SK-N-SH (cell line): ENCODE results near the gene CD163L1. TPM values are rescaled to one million over a fixed set of nuclear protein-coding genes. Genes with fewer than 3 reads are reported as not detected.
A peak's percentile ranks its signal among the peaks of the same experiment; 100 is the strongest.

Experiments used
- CTCF ChIA-PET: fragments of 300-600, 350-600 bp; formaldehyde crosslinking; extraction: SDS; loops from one replicate; lab custom pipeline; 2021; lab: Yijun Ruan, JAX
- POLR2A ChIA-PET: fragments of 350-600 bp; sonication (Branson Sonifier 250); formaldehyde crosslinking; extraction: SDS; loops from one replicate; lab custom pipeline; 2020; ENCODE audit warnings: antibody characterized with exemption, inconsistent platforms; lab: Yijun Ruan, JAX
- DNase-seq: peaks from one replicate; pipeline ENCODE4 v3.0.0; 2012
- H2AFZ ChIP-seq: fragments of 200-600 bp; sonication (generic); 2 replicates; pipeline ENCODE4 v1.8.1; 2016; ENCODE audit warnings: antibody characterized with exemption, mild to moderate bottlenecking, low read depth
- H3F3A ChIP-seq: fragments of 200-600 bp; sonication (generic); replicated peaks from 2 replicates; pipeline ENCODE3; 2016; ENCODE audit warnings: antibody characterized with exemption, mild to moderate bottlenecking; ENCODE audit not compliant: insufficient read depth
- H3K27ac ChIP-seq, 2 experiments: fragments of 200-500 bp in 1 of 2; fragments of 200-600 bp in 1 of 2; sonication (Bioruptor generic) in 1 of 2; sonication (generic), shearing (Covaris generic) in 1 of 2; 2 replicates each; pipeline versions ENCODE4 v1.5.1 to v1.6.1; 2014 to 2016; ENCODE audit warnings: low read depth in 2 of 2, inconsistent platforms in 1 of 2, low read length in 1 of 2, mild to moderate bottlenecking in 1 of 2, mixed read lengths in 1 of 2
- H3K27me3 ChIP-seq: fragments of 200-600 bp; sonication (generic), shearing (Covaris generic); 2 replicates; pipeline ENCODE4 v1.6.1; 2016; ENCODE audit warnings: mixed run types; ENCODE audit not compliant: insufficient read depth
- H3K36me3 ChIP-seq, 2 experiments: fragments of 200-500 bp in 1 of 2; fragments of 200-600 bp in 1 of 2; sonication (Bioruptor generic) in 1 of 2; sonication (generic) in 1 of 2; replicated peaks in 1 of 2; 2 replicates each; pipeline versions ENCODE3 to v1.5.1; 2014 to 2016; ENCODE audit warnings: low read length in 1 of 2, mild to moderate bottlenecking in 1 of 2; ENCODE audit not compliant: insufficient read depth in 2 of 2, control insufficient read depth in 1 of 2
- H3K4me1 ChIP-seq, 2 experiments: fragments of 200-500 bp in 1 of 2; fragments of 200-600 bp in 1 of 2; sonication (Bioruptor generic) in 1 of 2; sonication (generic), shearing (Covaris generic) in 1 of 2; 2 replicates each; pipeline versions ENCODE4 v1.5.1 to v1.6.1; 2014 to 2016; ENCODE audit warnings: low read depth in 1 of 2, low read length in 1 of 2, mixed run types in 1 of 2; ENCODE audit not compliant: insufficient read depth in 2 of 2, control insufficient read depth in 1 of 2
- H3K4me2 ChIP-seq: fragments of 200-600 bp; sonication (generic), shearing (Covaris generic); 2 replicates; pipeline ENCODE4 v1.6.1; 2017; ENCODE audit warnings: mixed run types
- H3K4me3 ChIP-seq, 2 experiments: fragments of 200-500 bp in 1 of 2; fragments of 200-600 bp in 1 of 2; sonication (Bioruptor generic) in 1 of 2; sonication (generic), shearing (Covaris generic) in 1 of 2; 2 replicates each; pipeline versions ENCODE4 v1.5.1 to v1.8.1; 2014 to 2016; ENCODE audit warnings: low read depth in 2 of 2, inconsistent platforms in 1 of 2, low read length in 1 of 2, mild to moderate bottlenecking in 1 of 2, mixed read lengths in 1 of 2, moderate library complexity in 1 of 2
- H3K79me2 ChIP-seq: fragments of 200-600 bp; sonication (generic); 2 replicates; pipeline ENCODE4 v1.8.1; 2017; ENCODE audit warnings: mild to moderate bottlenecking; ENCODE audit not compliant: insufficient read depth
- H3K9ac ChIP-seq: fragments of 200-600 bp; sonication (generic); 2 replicates; pipeline ENCODE4 v1.6.1; 2017; ENCODE audit warnings: mixed run types
- H3K9me2 ChIP-seq: fragments of 200-600 bp; sonication (generic); 2 replicates; pipeline ENCODE4 v1.6.1; 2017; ENCODE audit warnings: mixed run types
- H3K9me3 ChIP-seq: fragments of 200-600 bp; sonication (generic); 2 replicates; pipeline ENCODE4 v1.6.1; 2017; ENCODE audit warnings: mixed run types, mild to moderate bottlenecking, moderate library complexity
- H4K20me1 ChIP-seq: fragments of 200-600 bp; sonication (generic); 2 replicates; pipeline ENCODE4 v1.6.1; 2017; ENCODE audit warnings: mild to moderate bottlenecking, mixed run types; ENCODE audit not compliant: insufficient read depth
- EP300 ChIP-seq, 2 experiments: IDR thresholded peaks; 2 replicates each; pipeline versions ENCODE4 v1.4.0 to v1.6.1; 2012; ENCODE audit warnings: borderline replicate concordance in 1 of 2, low read depth in 1 of 2, low read length in 1 of 2
- EZH2phosphoT487 ChIP-seq: fragments of 200-600 bp; sonication (generic); IDR thresholded peaks from 2 replicates; pipeline ENCODE4 v1.6.1; 2017; ENCODE audit warnings: low read depth, mixed run types, mild to moderate bottlenecking, antibody characterized with exemption, moderate library complexity, borderline replicate concordance
- FOSL2 ChIP-seq: IDR thresholded peaks from 2 replicates; pipeline ENCODE4 v1.4.0; 2012; ENCODE audit warnings: low read depth, mild to moderate bottlenecking, moderate library complexity, borderline replicate concordance
- FOXJ3 ChIP-seq: sonication (generic); formaldehyde crosslinking; IDR thresholded peaks from 2 replicates; pipeline ENCODE4 v1.5.1; 2020; ENCODE audit warnings: mild to moderate bottlenecking, missing genetic modification reagents
- FOXM1 ChIP-seq: IDR thresholded peaks from 2 replicates; pipeline ENCODE4 v1.4.0; 2012; ENCODE audit warnings: low read depth, mild to moderate bottlenecking
- GABPA ChIP-seq: IDR thresholded peaks from 2 replicates; pipeline ENCODE4 v1.4.0; 2012; ENCODE audit warnings: low read depth, mild to moderate bottlenecking
- GATA2 ChIP-seq: sonication (generic); formaldehyde crosslinking; IDR thresholded peaks from 2 replicates; pipeline ENCODE4 v1.5.0; 2020; ENCODE audit warnings: mild to moderate bottlenecking, missing genetic modification reagents
- NFIC ChIP-seq: IDR thresholded peaks from 2 replicates; pipeline ENCODE4 v1.4.0; 2012; ENCODE audit warnings: borderline replicate concordance
- NRF1 ChIP-seq: IDR thresholded peaks from 2 replicates; pipeline ENCODE4 v1.6.1; 2012; ENCODE audit warnings: low read depth, mild to moderate bottlenecking, low read length
- RAD21 ChIP-seq: IDR thresholded peaks from 2 replicates; pipeline ENCODE4 v1.6.1; 2012; ENCODE audit warnings: mild to moderate bottlenecking, low read length
- RFX5 ChIP-seq: IDR thresholded peaks from 2 replicates; pipeline ENCODE4 v1.6.1; 2012; ENCODE audit warnings: mild to moderate bottlenecking, improper control_type of control experiment, low read length
- RXRA ChIP-seq: IDR thresholded peaks from 2 replicates; pipeline ENCODE4 v1.4.0; 2012; ENCODE audit warnings: low read depth, mild to moderate bottlenecking, borderline replicate concordance
- SIN3A ChIP-seq: IDR thresholded peaks from 2 replicates; pipeline ENCODE4 v1.6.1; 2012; ENCODE audit warnings: low read depth, mild to moderate bottlenecking, low read length, moderate library complexity, borderline replicate concordance
- SMC3 ChIP-seq: IDR thresholded peaks from 2 replicates; pipeline ENCODE4 v1.6.1; 2012; ENCODE audit warnings: low read depth, low read length, improper control_type of control experiment
- TAF1 ChIP-seq: IDR thresholded peaks from 2 replicates; pipeline ENCODE4 v1.6.1; 2012; ENCODE audit warnings: low read depth, mild to moderate bottlenecking, low read length, moderate library complexity, borderline replicate concordance
- TCF12 ChIP-seq: IDR thresholded peaks from 2 replicates; pipeline ENCODE4 v1.4.0; 2012
- TEAD4 ChIP-seq: IDR thresholded peaks from 2 replicates; pipeline ENCODE4 v1.4.0; 2012; ENCODE audit warnings: mild to moderate bottlenecking, borderline replicate concordance; ENCODE audit not compliant: insufficient read depth
- YY1 ChIP-seq: IDR thresholded peaks from 2 replicates; pipeline ENCODE4 v1.4.0; 2012; ENCODE audit warnings: low read depth, mild to moderate bottlenecking
- WGBS: methylation state at CpG from one replicate; pipeline ENCODE4 v1.1.6; 2017; ENCODE audit warnings: low lambda C conversion rate; 5-methylcytosine and 5-hydroxymethylcytosine counted together
- polyA plus RNA-seq, 3 experiments: library from polyadenylated mRNA; depleted of rRNA; stranded (reverse); fragments of >200 nt; gene quantifications; 2 replicates each; pipeline ENCODE4 v1.2.3, GENCODE V29; 2012
- TF ChIP-seq, protein P1 (sequence below): fragments of 200-600 bp; sonication (generic); IDR thresholded peaks from 2 replicates; pipeline ENCODE4 v1.6.1; 2017; ENCODE audit warnings: antibody characterized with exemption, mild to moderate bottlenecking, moderate library complexity
- TF ChIP-seq, protein P2 (sequence below): IDR thresholded peaks from 2 replicates; pipeline ENCODE4 v1.4.0; 2012; ENCODE audit warnings: low read depth, borderline replicate concordance
- TF ChIP-seq, protein P3 (sequence below): IDR thresholded peaks from 2 replicates; pipeline ENCODE4 v1.4.0; 2012; ENCODE audit warnings: low read depth
- TF ChIP-seq, protein P4 (sequence below): fragments of 150-350 bp; IDR thresholded peaks from 2 replicates; pipeline ENCODE4 v1.6.1; 2017; ENCODE audit warnings: antibody characterized with exemption, low read length, low read depth, borderline replicate concordance

The CD163L1 gene
- polyA plus RNA-seq, 1 of the 3 experiments (the other 2 are of a cell fraction) = 0.25 TPM

DNA sequence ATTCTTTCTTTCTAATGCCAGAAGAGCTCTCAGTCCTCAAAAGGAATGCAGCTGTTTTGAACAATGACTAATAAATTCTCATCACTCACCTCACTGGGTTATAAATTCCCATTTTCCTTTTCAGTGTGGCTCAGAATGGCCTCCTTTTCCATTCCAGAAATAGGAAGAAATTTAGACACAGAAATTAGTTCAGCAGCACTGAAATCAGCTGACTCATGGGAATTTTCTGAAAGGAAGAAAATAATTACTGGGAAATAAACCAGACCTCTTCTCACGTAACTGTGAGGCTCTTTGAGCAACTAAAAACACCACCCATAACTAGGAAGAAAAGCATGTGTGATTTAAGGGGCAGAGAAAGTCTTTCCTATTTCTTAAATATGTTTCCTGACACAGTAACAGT is 35.8 kb upstream of the CD163L1 start:
- no peak for DNase-seq
- Histone ChIP-seq H3K4me2 (no peak overlapping the region), H2AFZ (no peak overlapping the region), H3K9me3 (no peaks in the 10 kb centered on the region), H3K4me3 (no peak overlapping the region), H3K36me3 (no peaks in the 10 kb centered on the region), H3F3A (no peaks in the 10 kb centered on the region), H4K20me1 (no peaks in the 10 kb centered on the region), H3K9me2 (no peaks in the 10 kb centered on the region), H3K79me2 (no peaks in the 10 kb centered on the region), H3K27me3 (no peaks in the 10 kb centered on the region; the same call in 1 of the 2 replicates), H3K4me1 (no peaks in the 10 kb centered on the region; a peak in 1 of 4 replicates), H3K27ac (no peak overlapping the region), H3K9ac (no peak overlapping the region)
- 11% methylated on average over 1 of the region's 1 CpG for whole genome bisulfite sequencing
- POLR2A ChIA-PET = no interaction called here
- TF ChIP-seq NRF1 = no peak
- no peak for TF ChIP-seq TAF1
- no peak for TF ChIP-seq FOSL2
- no peak for TF ChIP-seq RAD21
- no peak for TF ChIP-seq NFIC
- TF ChIP-seq TEAD4 = no peak
- TF ChIP-seq, protein P1, sequence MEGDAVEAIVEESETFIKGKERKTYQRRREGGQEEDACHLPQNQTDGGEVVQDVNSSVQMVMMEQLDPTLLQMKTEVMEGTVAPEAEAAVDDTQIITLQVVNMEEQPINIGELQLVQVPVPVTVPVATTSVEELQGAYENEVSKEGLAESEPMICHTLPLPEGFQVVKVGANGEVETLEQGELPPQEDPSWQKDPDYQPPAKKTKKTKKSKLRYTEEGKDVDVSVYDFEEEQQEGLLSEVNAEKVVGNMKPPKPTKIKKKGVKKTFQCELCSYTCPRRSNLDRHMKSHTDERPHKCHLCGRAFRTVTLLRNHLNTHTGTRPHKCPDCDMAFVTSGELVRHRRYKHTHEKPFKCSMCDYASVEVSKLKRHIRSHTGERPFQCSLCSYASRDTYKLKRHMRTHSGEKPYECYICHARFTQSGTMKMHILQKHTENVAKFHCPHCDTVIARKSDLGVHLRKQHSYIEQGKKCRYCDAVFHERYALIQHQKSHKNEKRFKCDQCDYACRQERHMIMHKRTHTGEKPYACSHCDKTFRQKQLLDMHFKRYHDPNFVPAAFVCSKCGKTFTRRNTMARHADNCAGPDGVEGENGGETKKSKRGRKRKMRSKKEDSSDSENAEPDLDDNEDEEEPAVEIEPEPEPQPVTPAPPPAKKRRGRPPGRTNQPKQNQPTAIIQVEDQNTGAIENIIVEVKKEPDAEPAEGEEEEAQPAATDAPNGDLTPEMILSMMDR = no peak
- no peak for TF ChIP-seq YY1
- TF ChIP-seq RFX5 = no peak
- TF ChIP-seq GABPA = no peak
- TF ChIP-seq FOXM1 = no peak
- TF ChIP-seq, protein P2, sequence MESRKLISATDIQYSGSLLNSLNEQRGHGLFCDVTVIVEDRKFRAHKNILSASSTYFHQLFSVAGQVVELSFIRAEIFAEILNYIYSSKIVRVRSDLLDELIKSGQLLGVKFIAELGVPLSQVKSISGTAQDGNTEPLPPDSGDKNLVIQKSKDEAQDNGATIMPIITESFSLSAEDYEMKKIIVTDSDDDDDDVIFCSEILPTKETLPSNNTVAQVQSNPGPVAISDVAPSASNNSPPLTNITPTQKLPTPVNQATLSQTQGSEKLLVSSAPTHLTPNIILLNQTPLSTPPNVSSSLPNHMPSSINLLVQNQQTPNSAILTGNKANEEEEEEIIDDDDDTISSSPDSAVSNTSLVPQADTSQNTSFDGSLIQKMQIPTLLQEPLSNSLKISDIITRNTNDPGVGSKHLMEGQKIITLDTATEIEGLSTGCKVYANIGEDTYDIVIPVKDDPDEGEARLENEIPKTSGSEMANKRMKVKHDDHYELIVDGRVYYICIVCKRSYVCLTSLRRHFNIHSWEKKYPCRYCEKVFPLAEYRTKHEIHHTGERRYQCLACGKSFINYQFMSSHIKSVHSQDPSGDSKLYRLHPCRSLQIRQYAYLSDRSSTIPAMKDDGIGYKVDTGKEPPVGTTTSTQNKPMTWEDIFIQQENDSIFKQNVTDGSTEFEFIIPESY = no peak
- TF ChIP-seq SIN3A = no peak
- CTCF ChIA-PET = no interaction called here

DNA sequence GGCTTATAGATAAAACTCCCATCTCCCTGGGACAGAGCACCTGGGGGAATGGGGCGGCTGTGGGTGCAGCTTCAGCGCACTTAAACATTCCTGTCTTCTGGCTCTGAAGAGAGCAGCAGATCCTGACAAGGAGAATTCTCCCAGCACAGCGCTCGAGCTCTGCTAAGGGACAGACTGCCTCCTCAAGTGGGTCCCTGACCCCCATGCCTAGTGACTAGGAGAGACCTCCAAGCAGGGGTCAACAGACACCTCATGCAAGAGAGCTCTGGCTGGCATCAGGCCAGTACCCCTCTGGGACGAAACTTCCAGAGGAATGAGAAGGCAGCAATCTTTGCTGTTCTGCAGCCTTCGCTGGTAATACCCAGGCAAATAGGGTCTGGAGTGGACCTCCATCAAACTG is 28.1 kb upstream of the CD163L1 start:
- H3F3A ChIP-seq = no peaks in the 10 kb centered on the region
- CTCF ChIA-PET = interaction anchor here (0.6 to 1.0 kb wide), 3 partner anchors 12 to 327 kb away, joined by 3 to 4 read pairs (median 3); no protein-coding TSS in a partner anchor
- no peaks in the 10 kb centered on the region for H3K79me2 ChIP-seq
- no peaks in the 10 kb centered on the region; the same call in 1 of the 2 replicates for H3K9me2 ChIP-seq
- 0% methylated on average over 4 of the region's 6 CpGs for WGBS
- no peak overlapping the region for H2AFZ ChIP-seq
- peak overlapping the region; percentile 47; the same call in 1 of the 2 replicates for H3K4me2 ChIP-seq
- H3K27me3 ChIP-seq = no peaks in the 10 kb centered on the region; the same call in 1 of the 2 replicates
- no peaks in the 10 kb centered on the region for H3K36me3 ChIP-seq
- H3K9ac ChIP-seq = no peak overlapping the region
- H4K20me1 ChIP-seq = no peaks in the 10 kb centered on the region
- POLR2A ChIA-PET = no interaction called here
- no peaks in the 10 kb centered on the region for H3K4me1 ChIP-seq
- H3K27ac ChIP-seq = no peak overlapping the region
- no peak for DNase-seq
- H3K9me3 ChIP-seq = no peaks in the 10 kb centered on the region
- no peak overlapping the region for H3K4me3 ChIP-seq
- TF ChIP-seq GATA2 (no peak), SMC3 (no peak), FOXJ3 (no peak), YY1 (no peak), EP300 (IDR thresholded peaks at IDR 0.05; ENCODE audit: borderline replicate concordance in 1 of 2, low read depth in 1 of 2, low read length in 1 of 2) (no peak), RAD21 (no peak), RXRA (no peak), EZH2phosphoT487 (no peak), TCF12 (no peak), SIN3A (no peak)
- TF ChIP-seq, protein P2 = no peak
- TF ChIP-seq, protein P3, sequence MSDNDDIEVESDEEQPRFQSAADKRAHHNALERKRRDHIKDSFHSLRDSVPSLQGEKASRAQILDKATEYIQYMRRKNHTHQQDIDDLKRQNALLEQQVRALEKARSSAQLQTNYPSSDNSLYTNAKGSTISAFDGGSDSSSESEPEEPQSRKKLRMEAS = no peak
- TF ChIP-seq, protein P4, sequence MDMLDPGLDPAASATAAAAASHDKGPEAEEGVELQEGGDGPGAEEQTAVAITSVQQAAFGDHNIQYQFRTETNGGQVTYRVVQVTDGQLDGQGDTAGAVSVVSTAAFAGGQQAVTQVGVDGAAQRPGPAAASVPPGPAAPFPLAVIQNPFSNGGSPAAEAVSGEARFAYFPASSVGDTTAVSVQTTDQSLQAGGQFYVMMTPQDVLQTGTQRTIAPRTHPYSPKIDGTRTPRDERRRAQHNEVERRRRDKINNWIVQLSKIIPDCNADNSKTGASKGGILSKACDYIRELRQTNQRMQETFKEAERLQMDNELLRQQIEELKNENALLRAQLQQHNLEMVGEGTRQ = no peak
